Progenitor cell of endocrine pancreas (in vitro differentiated cells): ENCODE data around the gene C18orf54. TPM values are rescaled to one million over a fixed set of nuclear protein-coding genes. Genes with fewer than 3 reads are reported as not detected.
"Not testable (repeated sequence)": the region's sequence is repeated elsewhere in the genome, so short reads cannot be mapped to it uniquely, and the experiment has no call there.

Experiments used
- DNase-seq: peaks from one replicate; pipeline ENCODE4 v3.0.0; 2021; ENCODE audit warnings: low spot score; ENCODE audit not compliant: unreplicated experiment
- H3K27ac Mint-ChIP-seq: 2 replicates; pipeline ENCODE4 v1.8.0; 2021; ENCODE audit warnings: mild to moderate bottlenecking, moderate library complexity, mixed read lengths
- H3K27me3 Mint-ChIP-seq: 2 replicates; pipeline ENCODE4 v1.8.0; 2021; ENCODE audit warnings: mixed read lengths
- H3K36me3 Mint-ChIP-seq: 2 replicates; pipeline ENCODE4 v1.8.0; 2022; ENCODE audit warnings: mixed read lengths; ENCODE audit not compliant: insufficient read depth
- H3K4me1 Mint-ChIP-seq: 2 replicates; pipeline ENCODE4 v1.8.0; 2021; ENCODE audit warnings: low read depth, mixed read lengths
- H3K4me3 Mint-ChIP-seq: 2 replicates; pipeline ENCODE4 v1.8.0; 2021; ENCODE audit warnings: low read depth, mild to moderate bottlenecking, moderate library complexity, mixed read lengths
- H3K9me3 Mint-ChIP-seq: 2 replicates; pipeline ENCODE4 v1.8.0; 2021; ENCODE audit warnings: low read depth, mixed read lengths
- CTCF ChIP-seq: fragments of 200-600 bp; sonication (generic); IDR thresholded peaks from one replicate; pipeline ENCODE4 v1.5.0; 2021; ENCODE audit warnings: antibody characterized with exemption, mild to moderate bottlenecking; ENCODE audit not compliant: unreplicated experiment
- long read RNA-seq: library from polyadenylated mRNA; unstranded; transcript quantifications from one replicate; pipeline ENCODE4 v2.0.0, GENCODE V29; 2020
- total RNA-seq: library from RNA; stranded (reverse); gene quantifications from 2 replicates; pipeline ENCODE4 v1.2.1, GENCODE V29; 2021

Gene C18orf54
- total RNA-seq: 12.2 and 12.6 TPM in 2 replicates
- long read RNA-seq, partial matches to known transcripts: 2 of 3 reads
- long read RNA-seq, other reads (novel, unspliced or antisense): 1 of 3 reads

GRCh38 chr18:54357660-54358494 is at the start of gene C18orf54, which contains the start of gene STARD6:
C18orf54 (plus strand) TSS chr18:54357906; CDS start chr18:54360573, 2,667 bp downstream.
STARD6 (minus strand) TSS chr18:54357858; CDS start chr18:54354573, 3,285 bp downstream.
- peaks cover 7% of the 10 kb centered on the region for H3K36me3 Mint-ChIP-seq
- H3K27me3 Mint-ChIP-seq: no peaks in the 10 kb centered on the region
- H3K4me3 Mint-ChIP-seq: peak within 1 kb of the TSS; percentile 93
- peak within 1 kb of the TSS; percentile 95 for H3K27ac Mint-ChIP-seq
- DNase-seq: peak; percentile 90
- peak; percentile 61 for TF ChIP-seq CTCF
- no peaks in the 10 kb centered on the region for H3K9me3 Mint-ChIP-seq
- H3K4me1 Mint-ChIP-seq: peaks cover 11% of the 10 kb centered on the region

GRCh38 chr18:54309564-54309963 is 48.1 kb upstream of the C18orf54 start:
- not testable (repeated sequence) for H3K4me3 Mint-ChIP-seq, H3K27me3 Mint-ChIP-seq, H3K36me3 Mint-ChIP-seq, H3K27ac Mint-ChIP-seq, H3K4me1 Mint-ChIP-seq, H3K9me3 Mint-ChIP-seq, DNase-seq

GRCh38 chr18:54316071-54316820 is 41.5 kb upstream of the C18orf54 start:
- H3K27ac Mint-ChIP-seq: no peak overlapping the region
- no peak for DNase-seq
- TF ChIP-seq CTCF: no peak
- no peaks in the 10 kb centered on the region for H3K9me3 Mint-ChIP-seq
- no peaks in the 10 kb centered on the region for H3K4me1 Mint-ChIP-seq
- H3K36me3 Mint-ChIP-seq: no peaks in the 10 kb centered on the region
- no peaks in the 10 kb centered on the region for H3K27me3 Mint-ChIP-seq
- no peak overlapping the region for H3K4me3 Mint-ChIP-seq

- DNase-seq: no peak
- no peaks in the 10 kb centered on the region for H3K9me3 Mint-ChIP-seq
- H3K27me3 Mint-ChIP-seq: no peaks in the 10 kb centered on the region
- H3K4me3 Mint-ChIP-seq: no peak overlapping the region
- H3K27ac Mint-ChIP-seq: no peak overlapping the region
- no peaks in the 10 kb centered on the region for H3K4me1 Mint-ChIP-seq
- no peak for TF ChIP-seq CTCF
- no peaks in the 10 kb centered on the region for H3K36me3 Mint-ChIP-seq
Observed at GRCh38 chr18:54323561-54323960, 34.1 kb upstream of the C18orf54 start.

GRCh38 chr18:54323970-54324369 is 33.7 kb upstream of the C18orf54 start:
- TF ChIP-seq CTCF: no peak
- no peaks in the 10 kb centered on the region for H3K4me1 Mint-ChIP-seq
- no peak for DNase-seq
- H3K27ac Mint-ChIP-seq: no peak overlapping the region
- no peak overlapping the region for H3K4me3 Mint-ChIP-seq
- no peaks in the 10 kb centered on the region for H3K36me3 Mint-ChIP-seq
- no peaks in the 10 kb centered on the region for H3K27me3 Mint-ChIP-seq
- no peaks in the 10 kb centered on the region for H3K9me3 Mint-ChIP-seq
